ENCODE measurements around the gene ZC3H13. TPM values are rescaled to one million over a fixed set of nuclear protein-coding genes. Genes with fewer than 3 reads are reported as not detected.

ZC3H13 gene
- total and polyA plus RNA-seq, 2 of the 8 experiments (the other 6 are each of a cell fraction or from before 2014, with no cell fraction given): 5.1 to 57.8 TPM

DNA sequence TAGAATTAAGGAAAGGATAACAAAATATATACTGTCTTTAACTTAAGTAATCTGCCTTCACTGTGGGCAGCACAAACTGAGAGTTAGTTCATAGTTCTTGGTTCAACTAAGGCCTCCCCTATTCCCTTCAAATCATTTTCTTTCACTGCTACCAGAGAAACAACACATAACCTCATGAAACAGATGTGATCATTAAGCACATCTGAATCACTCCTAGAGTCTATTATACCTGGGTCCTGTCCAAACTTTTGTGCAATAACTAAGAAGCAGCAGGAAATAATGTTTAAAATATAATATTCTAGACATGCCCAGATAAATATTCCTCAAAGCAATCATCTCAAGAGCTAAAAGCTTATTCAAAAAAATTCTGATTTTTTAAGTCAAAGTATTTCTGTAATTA lies 62.9 kb downstream of the ZC3H13 start:
- no peak overlapping the region for H3K56ac ChIP-seq (replicated peaks; ENCODE audit: insufficient read length, low read depth, low read length)
- H4K91ac ChIP-seq (replicated peaks; ENCODE audit: insufficient read length, low read length): no peak overlapping the region
- H3K79me2 ChIP-seq (ENCODE audit: control insufficient read depth in 1 of 2, insufficient read depth in 2 of 2, low read length in 2 of 2): no peaks in the 10 kb centered on the region
- H2BK15ac ChIP-seq (ENCODE audit: low read length): no peak overlapping the region
- H2AK5ac ChIP-seq (ENCODE audit: low read depth, low read length): no peak overlapping the region
- H4K8ac ChIP-seq (ENCODE audit: extremely low read depth, insufficient read depth, low read length): no peak overlapping the region
- no peak overlapping the region for H3K4me2 ChIP-seq (ENCODE audit: insufficient read depth in 1 of 2, low read depth in 2 of 2, low read length in 2 of 2)
- H3K9ac ChIP-seq (replicated peaks in 1 of 4; ENCODE audit: extremely low read depth in 1 of 4, low read depth in 3 of 4, low read length in 3 of 4): no peak overlapping the region
- no peaks in the 10 kb centered on the region for H3K4me1 ChIP-seq (replicated peaks in 1 of 4; ENCODE audit: control insufficient read depth in 3 of 4, insufficient read depth in 4 of 4, low read length in 3 of 4)
- H3K36me3 ChIP-seq (ENCODE audit: control insufficient read depth in 2 of 4, insufficient read depth in 4 of 4, low read length in 3 of 4): peaks cover 2 to 35% (median 20%) of the 10 kb centered on the region in 4 experiments; a peak in 6 of 8 replicates
- no peak overlapping the region for H3K4me3 ChIP-seq (ENCODE audit: extremely low read depth in 1 of 4, insufficient read depth in 2 of 4, low read depth in 3 of 4, low read length in 4 of 4)
- H4K5ac ChIP-seq (ENCODE audit: insufficient read length, low read depth, low read length): no peak overlapping the region
- no peak overlapping the region for H2BK12ac ChIP-seq (ENCODE audit: low read depth, low read length)
- TF ChIP-seq SP2 (IDR thresholded peaks at IDR 0.05; ENCODE audit: low read length) (no peak), CTBP2 (IDR thresholded peaks at IDR 0.05; ENCODE audit: borderline replicate concordance, insufficient read depth, insufficient read length, low read length) (no peak), KDM1A (IDR thresholded peaks at IDR 0.05; ENCODE audit: borderline replicate concordance, low read length) (no peak), RXRA (IDR thresholded peaks at IDR 0.05; ENCODE audit: insufficient read depth, low read depth, low read length) (no peak), BACH1 (IDR thresholded peaks at IDR 0.05; ENCODE audit: low read length) (no peak)
- TF ChIP-seq, protein P1, sequence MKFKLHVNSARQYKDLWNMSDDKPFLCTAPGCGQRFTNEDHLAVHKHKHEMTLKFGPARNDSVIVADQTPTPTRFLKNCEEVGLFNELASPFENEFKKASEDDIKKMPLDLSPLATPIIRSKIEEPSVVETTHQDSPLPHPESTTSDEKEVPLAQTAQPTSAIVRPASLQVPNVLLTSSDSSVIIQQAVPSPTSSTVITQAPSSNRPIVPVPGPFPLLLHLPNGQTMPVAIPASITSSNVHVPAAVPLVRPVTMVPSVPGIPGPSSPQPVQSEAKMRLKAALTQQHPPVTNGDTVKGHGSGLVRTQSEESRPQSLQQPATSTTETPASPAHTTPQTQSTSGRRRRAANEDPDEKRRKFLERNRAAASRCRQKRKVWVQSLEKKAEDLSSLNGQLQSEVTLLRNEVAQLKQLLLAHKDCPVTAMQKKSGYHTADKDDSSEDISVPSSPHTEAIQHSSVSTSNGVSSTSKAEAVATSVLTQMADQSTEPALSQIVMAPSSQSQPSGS (IDR thresholded peaks at IDR 0.05; ENCODE audit: low read length): no peak
- no peak overlapping the region for H3K14ac ChIP-seq (ENCODE audit: insufficient read length)
- no peaks in the 10 kb centered on the region; the same call in 1 of the 2 replicates for H3K23me2 ChIP-seq (ENCODE audit: low read depth, low read length)
- no peak overlapping the region for H2BK120ac ChIP-seq (replicated peaks; ENCODE audit: low read depth, low read length)
- H2BK20ac ChIP-seq (ENCODE audit: low read length): no peak overlapping the region
- H2AFZ ChIP-seq (ENCODE audit: low read length): no peak overlapping the region
- DNase-seq (ENCODE audit: low read depth in 1 of 2, low spot score in 2 of 2): no peak
- no peaks in the 10 kb centered on the region for H3K79me1 ChIP-seq (ENCODE audit: low read depth, low read length)
- ChIA-PET CTCF (ENCODE audit: partially characterized antibody) (no interaction called here), POLR2A (ENCODE audit: partially characterized antibody) (no interaction called here)
- no peak overlapping the region for H3K18ac ChIP-seq (ENCODE audit: extremely low read depth, low read length)
- H3K9me3 ChIP-seq (ENCODE audit: insufficient read depth in 2 of 2, low read depth in 1 of 2, low read length in 1 of 2): no peaks in the 10 kb centered on the region
- no peak for FAIRE-seq
- no peaks in the 10 kb centered on the region for H4K20me1 ChIP-seq (replicated peaks in 1 of 2; ENCODE audit: control insufficient read depth in 1 of 2, insufficient read depth in 2 of 2, low read length in 2 of 2)
- H2BK5ac ChIP-seq (ENCODE audit: low read depth, low read length): no peak overlapping the region
- no peaks in the 10 kb centered on the region for H3K27me3 ChIP-seq (replicated peaks in 1 of 4; ENCODE audit: control insufficient read depth in 3 of 4, extremely low read depth in 1 of 4, insufficient read depth in 3 of 4, low read length in 3 of 4)
- no peak overlapping the region for H3K4ac ChIP-seq (replicated peaks; ENCODE audit: insufficient read length, low read depth, low read length)
- no peak overlapping the region for H3K23ac ChIP-seq (ENCODE audit: insufficient read length)
- H3K27ac ChIP-seq (ENCODE audit: low read depth, low read length): no peak overlapping the region

Data from H1 (cell line).